GM21825 (cell line): Measurements from ENCODE around the gene SLC25A17.
"Not testable (repeated sequence)": the region's sequence is repeated elsewhere in the genome, so short reads cannot be mapped to it uniquely, and the experiment has no call there.

Experiments used
- ATAC-seq: cut with Tn5 transposase; IDR thresholded peaks from one replicate; pipeline ENCODE4 v1.9.1; 2021; ENCODE audit warnings: mild to moderate bottlenecking, moderate library complexity; ENCODE audit not compliant: unreplicated experiment

SLC25A17 gene

GRCh38 chr22:40721266-40721665, 97.9 kb downstream of the SLC25A17 start:
- no peak for ATAC-seq

- ATAC-seq, result no peak
These were observed 98.4 kb downstream of the SLC25A17 start for GRCh38 chr22:40720538-40721256.

- not testable (repeated sequence) for ATAC-seq
These were observed 99.0 kb downstream of the SLC25A17 start for GRCh38 chr22:40720156-40720537.
